HG02938 (cell line): Measurements from ENCODE around the gene SOCS3.
"Not testable (repeated sequence)": the region's sequence is repeated elsewhere in the genome, so short reads cannot be mapped to it uniquely, and the experiment has no call there.

Source experiments
- ATAC-seq: cut with Tn5 transposase; IDR thresholded peaks from one replicate; pipeline ENCODE4 v1.9.1; 2021; ENCODE audit warnings: mild to moderate bottlenecking, moderate library complexity; ENCODE audit not compliant: unreplicated experiment

The SOCS3 gene

DNA sequence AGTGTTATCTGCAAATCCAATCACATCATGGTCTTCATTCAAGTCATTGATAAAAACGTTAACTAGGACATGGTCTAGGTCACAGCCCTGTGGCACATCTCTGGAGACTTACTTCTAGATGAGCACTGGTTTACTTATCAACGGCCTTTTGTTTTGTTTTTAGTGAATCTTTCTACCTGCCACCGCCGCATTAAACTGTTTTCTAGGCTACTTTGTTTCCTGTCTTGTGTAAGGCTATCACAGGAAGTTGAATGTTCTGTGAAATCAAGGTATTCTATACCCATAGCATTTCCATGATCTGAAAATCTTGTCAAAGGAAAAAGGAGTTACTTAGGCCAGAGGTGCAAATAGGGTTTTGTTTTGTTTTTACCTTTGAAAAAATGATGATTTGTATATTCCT lies 26.9 kb downstream of the SOCS3 start:
- no peak for ATAC-seq

DNA sequence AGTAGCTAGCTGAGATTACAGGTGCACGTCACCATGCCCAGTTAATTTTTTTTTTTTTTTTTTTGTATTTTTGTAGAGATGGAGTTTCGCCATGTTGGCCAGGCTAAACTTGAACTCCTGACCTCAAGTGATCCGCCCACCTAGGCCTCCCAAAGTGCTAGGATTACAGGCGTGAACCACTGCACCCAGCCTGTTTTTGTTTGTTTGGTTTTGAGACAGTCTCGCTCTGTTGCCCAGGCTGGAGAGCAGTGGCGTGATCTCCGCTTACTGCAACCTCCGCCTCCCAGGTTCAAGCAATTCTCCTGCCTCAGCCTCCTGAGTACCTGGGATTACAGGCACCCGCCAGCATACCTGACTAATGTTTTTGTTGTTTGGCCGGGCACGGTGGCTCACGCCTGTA lies 28.5 kb downstream of the SOCS3 start:
- not testable (repeated sequence) for ATAC-seq

DNA sequence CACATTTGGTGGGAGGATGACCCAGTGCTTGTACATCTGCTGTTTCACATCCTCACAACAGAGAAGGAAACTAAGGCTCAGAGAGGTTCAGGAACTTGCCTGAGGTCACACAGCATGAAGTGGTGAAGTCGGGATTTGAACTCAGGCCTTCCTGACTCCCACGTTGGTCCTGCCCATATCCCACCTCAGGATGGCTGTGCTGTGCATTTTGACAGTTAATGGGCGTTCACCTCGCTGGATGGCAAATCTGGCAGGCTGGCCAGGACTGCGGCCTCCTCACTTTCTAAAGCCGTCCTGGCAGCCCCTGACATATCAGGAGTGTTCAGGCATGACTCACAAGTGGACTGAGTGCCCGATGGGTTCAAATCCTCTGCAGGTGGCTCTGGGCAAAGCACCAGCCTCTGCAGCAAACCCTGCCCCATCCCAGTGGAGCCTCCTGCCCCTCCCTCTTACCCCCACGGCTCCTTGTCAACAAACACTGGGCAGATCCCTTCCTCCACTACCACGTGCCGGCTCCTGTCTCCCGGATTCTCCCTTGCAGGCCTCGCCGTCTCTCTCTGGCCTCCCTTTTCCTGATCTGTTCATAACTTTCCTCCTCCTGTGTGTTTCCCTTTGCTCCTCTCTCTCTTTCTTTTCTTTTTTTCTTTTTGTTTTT lies 29.2 kb downstream of the SOCS3 start:
- ATAC-seq: no peak

DNA sequence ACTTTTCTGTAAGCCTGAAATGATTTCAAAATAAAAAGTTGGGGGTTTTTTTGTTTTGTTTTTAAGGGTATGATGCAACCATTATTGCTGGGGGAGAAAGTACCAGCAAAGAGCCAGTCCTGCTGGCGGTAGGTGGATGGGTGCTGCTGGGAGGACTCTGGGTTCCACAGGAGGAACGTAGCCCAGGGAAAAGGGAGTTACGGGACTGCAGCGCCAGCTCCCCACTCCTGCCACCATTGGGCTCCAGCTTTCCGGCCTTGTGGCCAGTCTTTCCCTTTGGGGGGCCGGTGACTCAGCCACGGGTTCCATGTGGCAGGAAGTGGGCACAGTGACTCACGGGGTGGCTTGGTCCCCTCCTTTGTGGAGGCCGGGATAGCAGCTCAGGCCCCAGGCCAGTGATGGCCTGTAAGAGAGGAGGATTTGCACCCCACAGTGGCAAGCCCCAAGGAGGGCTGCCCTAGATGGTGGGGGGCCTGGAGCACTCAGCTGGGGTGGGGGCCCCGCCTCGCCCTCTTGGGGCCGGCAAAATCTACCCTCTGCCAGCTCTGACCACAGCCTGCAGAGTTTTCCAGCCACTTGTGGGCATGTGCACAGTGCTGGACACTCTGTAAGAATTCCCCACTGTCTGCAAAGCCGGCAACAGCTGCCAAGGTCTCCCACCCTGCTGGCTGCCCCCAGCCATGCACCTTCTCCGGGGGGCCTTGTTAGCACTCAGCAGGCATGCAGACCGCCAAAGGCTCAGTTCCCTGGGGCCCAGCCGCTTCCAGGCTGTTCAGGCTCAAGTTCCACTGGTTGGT lies 30.4 kb downstream of the SOCS3 start:
- no peak for ATAC-seq

DNA sequence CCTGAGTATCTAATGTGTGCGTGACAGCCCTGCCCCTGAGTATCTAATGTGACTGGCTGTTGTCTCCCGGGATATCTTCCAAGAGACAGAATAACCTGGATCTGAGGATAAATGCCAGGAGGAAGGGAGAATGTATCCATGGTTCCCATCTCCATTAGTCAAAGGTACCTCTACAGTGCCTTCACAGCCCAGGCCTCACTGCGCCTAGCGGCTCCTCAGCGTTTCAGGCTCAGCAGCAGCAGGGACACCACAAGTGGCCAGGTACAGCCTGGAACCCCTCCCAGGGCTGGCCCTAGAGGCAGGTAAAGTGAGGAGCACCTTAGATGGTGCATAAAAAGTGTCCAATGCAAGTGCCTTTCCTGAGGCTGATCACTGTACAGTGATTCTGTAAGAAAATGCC lies 32.0 kb downstream of the SOCS3 start:
- no peak for ATAC-seq

DNA sequence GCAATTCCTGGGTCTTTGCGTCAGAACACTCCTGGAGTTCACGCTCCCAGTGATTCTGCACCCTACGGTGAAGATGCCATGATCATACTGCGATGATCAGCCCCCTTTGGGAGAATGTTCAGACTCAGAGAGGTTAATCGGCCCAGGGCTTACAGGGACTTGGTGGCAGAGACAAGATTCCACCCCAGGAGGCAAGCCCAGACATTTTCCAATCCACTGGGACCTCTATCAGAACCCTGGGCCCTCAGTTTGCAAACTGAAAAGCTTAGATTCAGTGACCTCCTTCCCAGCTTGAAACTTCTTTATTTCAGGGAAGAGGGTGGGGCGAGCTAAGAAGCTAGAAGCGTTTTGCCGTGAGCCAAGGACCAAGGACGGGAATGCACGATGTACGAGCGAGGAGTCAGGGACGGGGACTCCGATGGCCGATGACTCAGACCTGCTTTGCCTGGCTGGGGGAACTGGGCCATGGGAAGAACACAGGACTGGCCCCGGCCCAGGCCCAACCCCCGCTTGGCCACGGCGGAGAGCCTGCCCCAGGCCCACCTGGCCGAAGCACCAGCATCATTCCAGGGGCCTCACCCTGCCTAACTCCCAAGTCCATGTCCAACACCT lies 34.7 kb downstream of the SOCS3 start:
- ATAC-seq: no peak

DNA sequence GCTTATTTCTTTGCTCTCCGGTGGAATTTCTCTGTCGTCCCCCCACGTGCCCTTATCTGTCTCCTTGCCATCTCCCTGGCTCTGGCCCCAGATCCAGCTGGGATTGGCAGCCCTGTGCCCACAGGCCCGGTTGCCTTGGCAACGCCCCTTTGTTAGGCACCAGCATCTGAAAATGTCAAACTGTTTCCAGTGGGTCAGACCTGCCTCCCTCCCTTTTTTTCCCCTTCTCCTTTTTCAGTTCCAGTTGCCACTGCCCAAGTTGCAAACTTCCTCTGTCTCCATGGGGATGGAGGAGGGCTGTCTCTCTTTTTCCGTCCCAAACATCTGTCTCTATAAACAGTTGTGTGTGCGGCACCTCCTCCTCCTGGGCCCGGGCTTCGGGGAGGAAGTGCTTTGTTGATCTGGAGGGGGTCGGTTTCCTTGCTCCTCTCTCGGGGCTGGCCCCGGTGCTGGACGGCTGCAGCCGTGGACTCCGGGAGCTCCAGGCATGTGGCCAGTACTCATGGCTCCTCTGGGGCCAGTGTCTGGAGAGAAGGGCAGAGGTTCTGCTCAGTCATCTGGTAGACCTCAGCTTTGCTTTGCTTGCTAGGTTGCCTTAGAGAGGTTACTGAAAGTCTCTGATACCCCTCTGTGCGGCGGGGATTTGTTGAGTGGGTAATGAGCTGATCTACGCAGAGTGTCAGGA lies 35.3 kb downstream of the SOCS3 start:
- ATAC-seq: no peak

DNA sequence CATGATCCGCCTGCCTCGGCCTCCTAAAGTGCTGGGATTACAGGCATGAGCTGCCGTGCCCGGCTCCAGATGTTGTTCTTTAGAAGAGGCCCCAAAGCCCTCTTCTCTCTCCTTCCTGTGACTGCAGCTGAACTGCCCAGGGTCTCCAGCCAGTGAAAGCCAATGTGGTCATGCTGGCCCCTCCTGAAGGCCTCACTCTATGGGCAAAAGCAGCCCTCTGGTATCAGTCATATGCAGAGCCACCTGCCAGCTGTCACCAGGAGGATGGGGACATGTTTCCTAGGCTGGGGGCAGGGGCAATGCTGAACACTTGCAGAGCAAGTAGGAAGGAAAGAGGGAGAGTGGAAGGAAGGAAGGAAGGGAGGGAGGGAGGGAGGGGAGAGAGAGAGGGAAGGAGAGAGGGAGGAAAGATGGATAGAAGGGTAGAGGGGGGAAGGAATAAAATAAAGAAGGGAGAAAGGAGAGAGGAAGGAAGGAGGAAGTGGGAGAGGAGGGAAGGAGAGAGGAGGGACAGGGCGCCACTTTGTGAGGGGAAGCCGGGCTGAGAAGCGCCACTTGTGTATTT lies 36.0 kb downstream of the SOCS3 start:
- ATAC-seq: no peak

DNA sequence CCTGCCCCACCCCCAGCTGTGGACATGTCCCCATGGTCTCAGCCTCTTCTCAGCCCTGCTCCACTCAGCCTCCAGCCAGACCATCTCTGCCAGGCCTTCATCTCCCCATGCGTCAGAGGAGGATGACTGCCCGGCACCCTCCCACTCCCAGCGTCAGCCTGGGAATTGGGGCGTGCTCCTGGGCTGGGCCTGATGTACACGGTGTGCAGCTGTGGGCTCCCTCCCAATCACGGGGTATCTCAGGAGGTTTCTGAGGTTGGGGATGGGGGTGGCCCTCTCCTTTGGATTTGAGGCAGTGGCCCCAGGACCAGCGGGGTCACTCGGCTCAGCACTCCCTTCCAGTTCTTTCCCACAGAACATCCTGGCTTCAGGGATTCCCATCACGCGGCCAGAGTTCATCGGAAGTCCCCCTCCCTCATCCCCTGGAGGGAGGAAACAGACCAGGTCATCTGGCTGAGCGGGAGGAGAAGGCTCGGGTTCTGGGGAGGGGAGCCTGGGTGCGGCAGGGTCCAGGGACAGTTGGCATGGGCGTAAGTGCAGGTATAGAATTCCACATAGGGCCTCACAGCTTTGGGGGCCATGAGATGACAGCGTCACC lies 36.9 kb downstream of the SOCS3 start:
- ATAC-seq: no peak

DNA sequence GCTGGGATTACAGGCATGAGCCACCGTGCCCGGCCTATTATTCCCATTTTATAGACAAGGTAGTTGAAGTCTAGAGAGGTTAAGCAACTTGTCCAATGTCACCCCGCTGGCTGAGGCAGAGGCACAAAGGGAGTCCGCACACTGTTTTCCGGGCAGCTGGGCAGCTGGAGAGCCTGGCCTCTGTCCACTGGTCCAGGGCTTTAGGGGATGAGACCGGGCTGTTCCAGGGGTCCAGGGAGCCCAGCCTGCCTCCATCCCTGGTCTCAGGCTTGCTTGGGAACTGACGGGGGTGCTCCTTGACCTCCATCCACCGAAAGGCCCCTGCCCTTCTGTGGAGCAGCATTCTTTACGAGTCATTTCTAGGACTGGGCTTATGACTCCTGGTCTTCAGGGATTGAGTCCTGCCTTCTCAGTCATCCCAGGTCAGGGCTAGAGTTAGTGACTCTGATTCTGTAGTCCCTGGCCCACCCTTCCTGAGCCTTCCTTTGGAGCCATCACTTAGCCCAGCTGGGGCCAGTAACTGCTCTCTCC lies 37.5 kb downstream of the SOCS3 start:
- ATAC-seq: no peak

DNA sequence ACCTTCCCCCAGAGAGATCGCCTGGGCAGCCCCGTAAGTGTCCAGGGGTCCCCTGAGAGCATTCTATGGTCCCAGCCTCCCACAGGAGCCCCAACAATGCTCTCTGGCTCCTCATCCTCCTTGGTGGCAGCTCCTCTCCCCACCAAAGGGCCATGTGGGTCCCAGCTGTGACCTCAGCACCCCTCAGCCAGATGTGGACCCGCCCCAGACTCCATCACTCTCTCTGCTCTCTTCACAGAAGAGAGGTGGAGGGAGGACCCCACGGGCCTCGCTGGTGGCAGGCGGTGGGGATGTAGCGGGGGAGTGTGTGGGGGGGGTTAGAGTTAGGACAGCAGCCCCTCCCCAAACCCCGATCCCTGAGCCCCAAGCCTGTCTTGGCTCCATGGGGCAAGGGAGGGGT lies 41.0 kb downstream of the SOCS3 start:
- no peak for ATAC-seq

DNA sequence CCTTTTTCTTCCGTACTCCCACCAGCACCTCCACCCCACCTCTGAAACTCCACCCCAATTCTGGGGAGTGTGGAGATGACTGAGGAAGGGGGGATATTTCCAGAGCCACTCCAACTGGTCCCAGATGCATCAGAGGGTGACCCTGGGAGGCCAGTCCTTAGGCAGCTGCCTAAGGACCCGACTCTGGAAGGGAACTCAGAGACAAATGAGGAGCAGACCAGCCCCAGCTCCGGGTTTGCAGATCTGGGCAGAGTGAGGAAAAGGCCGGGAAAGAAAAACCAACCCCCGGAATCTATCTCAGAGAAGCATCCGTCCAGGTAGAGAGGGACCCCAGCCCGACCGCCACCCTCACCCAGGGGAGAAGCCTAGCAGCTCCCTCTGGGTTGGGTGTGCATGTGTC lies 41.5 kb downstream of the SOCS3 start:
- ATAC-seq: no peak

DNA sequence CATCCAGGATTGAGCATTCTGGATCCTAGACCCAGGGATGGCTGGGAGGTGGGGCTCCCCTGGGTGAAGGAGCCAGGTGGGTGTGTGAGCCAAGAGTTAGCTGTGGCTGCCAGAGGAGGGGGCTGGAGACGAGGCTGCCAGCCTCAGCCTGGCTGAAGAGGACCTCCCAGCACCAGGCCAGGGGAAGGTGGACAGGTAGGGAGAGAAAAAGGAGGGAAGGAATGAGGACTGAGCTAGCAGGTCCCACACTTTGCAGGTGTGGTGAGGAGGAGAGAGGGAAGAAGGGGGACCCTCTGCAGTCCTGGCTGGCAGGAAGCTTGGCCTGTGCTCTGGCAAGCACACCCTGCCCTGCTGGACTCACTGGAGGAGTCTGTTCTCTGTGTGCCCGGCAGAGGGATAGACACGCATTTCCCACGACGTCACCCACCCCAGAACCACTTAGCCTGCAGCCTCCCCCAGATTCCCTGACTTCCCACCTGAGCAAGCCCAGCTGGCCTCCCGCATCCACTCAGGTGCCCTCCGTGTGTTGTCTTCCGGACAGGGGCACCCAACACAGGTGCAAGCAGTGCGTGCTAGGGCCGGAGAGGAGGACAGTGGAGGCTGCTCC lies 42.0 kb downstream of the SOCS3 start:
- ATAC-seq: no peak

DNA sequence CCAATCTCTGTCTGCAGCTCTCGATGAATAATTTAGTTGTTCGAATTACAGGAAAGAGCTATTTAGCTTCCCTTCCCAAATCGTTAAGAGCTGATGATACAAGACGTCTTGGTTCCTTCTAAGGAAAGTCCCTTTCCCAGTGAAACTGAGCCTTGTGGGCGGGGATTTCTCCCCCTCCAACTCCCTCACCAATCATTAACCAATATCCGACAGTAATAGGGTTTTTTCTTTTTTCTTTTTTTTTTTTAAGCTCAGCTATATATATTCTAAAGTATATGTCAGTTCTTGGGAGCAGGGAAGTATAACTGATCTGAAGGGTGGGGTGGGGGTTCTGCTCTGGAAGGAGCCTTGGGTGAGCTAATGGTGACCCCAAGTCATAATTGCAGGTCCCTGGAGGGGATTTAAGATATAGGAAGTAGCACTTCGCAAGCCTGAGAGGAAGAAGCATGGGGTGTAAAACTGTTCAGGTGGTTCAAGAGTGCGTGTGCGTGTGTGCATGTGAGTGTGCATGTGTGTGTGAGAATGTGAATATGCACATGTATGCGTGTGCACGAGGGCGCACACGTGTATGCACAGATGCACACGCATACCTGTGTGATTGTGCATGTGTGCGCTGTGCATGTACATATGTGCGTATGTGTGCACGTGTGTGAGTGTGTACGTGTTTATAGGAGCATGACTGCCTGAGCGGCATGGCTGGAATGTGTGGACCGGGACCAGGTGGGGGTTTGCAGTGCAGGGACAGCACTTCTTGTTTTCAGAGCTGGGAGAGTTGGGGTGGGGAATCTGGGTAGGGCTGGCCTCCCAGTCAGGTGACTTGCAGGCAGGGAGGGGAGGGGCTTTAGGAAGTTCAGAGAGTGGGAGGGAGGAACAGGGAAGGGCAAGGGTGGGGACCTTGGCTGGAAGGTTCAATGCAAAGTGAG lies 42.7 kb downstream of the SOCS3 start:
- no peak for ATAC-seq

DNA sequence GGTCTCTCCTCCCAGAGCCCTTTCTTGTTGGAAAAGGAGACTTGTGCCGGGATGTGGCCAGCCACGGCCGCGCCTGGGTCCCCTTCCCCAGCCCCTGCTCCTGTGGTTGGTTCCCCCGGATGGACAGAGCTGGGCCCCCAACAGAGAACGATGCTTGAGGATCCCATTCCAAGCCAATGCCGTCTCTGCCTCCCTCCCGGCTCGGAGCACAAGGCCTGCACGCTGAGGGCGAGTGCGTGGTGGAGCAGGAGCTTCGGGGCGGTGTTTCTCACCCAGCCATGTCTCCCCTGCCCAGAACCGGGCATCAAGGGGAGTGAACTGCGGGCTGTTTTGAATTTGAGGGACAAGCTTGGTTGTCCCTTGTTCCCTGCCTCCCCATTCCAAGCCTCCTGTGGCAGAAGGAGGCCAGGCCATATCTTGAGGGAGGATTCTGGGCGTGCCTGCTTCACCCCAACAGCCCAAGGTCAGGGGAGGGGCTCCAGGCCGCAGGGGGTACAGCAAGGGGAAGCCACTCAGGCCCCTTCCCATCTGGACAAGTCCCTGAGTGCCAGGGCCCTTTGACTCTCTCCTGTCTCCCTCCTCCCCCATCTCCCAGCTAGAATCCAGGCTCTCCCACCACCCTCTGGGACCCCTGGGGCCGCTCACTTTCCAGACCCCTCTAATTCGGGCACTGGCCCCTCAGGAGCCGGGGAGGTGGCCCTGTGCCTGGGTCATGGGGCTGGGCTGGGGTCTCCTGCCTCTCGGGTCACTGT lies 43.6 kb downstream of the SOCS3 start:
- ATAC-seq: no peak

DNA sequence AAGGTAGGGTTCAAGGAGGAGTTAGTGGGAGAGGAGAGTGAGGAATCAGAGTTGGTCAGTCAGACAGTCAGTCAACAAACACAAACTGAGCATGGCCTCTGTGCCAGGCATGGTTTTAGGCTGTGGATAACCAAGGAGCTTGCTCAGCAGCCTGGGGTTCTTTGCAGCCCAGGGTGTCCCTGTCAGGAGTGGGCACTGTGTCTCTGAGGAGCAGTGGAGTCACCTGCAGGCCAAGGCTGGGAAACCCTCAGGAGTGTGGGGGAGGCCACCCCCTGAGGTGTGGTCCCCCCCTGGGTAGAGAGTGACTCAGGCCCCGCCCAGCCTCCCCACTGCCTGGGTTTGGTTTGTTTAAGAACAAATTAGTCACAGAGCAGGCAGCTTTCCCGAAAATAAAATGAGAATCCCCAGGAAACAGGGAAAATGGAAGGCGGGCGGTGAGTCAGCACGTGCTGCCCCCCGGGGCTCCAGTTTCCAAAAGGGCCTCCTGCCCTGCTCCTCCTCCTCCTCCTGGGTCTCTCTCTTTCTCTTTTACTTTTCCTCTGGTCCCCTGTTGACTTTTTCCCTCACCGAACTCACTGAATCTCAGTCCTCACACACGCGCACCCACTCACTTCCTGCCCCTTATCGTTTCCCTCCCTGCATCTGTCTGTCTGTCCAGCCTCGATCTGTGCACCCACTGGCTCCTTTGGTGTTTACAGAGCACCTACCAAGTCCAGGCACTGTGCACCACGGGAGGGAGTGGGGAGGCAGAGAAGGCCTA lies 44.3 kb downstream of the SOCS3 start:
- no peak for ATAC-seq

DNA sequence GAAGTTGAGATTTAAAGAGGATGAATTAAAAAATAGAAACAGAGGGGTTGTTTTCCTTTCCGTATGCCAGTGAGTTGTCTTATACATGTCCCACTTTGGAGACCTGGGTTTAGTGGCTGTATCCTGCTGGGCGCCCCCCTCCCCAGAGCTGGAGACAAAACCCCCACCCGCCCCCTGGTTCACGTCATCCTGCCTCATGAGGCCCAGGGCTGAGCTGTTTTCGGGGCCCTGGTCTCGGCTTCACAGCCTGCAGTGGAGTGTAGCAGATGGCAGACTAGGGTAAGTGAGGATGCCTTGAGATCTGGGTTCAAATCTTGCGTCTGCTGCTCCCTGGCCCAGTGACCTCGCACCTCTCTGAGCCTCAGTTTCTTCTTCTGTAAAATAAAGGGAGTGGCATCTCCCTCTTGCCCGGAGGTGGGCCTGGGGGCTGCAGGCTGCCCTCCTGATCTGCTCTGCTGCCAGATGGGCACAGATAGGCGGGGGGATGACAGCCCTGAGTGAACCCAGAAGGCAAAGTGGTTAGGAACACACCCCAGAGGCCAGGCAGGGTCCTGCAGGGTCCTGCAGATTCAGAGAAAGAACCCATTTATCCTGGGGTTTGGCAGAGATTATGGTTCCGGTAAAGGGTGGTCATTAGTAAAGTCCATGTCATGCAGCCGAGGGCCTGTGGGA lies 45.1 kb downstream of the SOCS3 start:
- no peak for ATAC-seq
